K562 (cell line): ENCODE results near the gene NFE2. TPM values are rescaled to one million over a fixed set of nuclear protein-coding genes. Genes with fewer than 3 reads are reported as not detected.
A peak's percentile ranks its signal among the peaks of the same experiment; 100 is the strongest.

Source experiments
- FOXK1 ChIP-seq: sonication (generic); formaldehyde crosslinking; IDR thresholded peaks from 2 replicates; pipeline ENCODE4 v1.8.0; 2022; ENCODE audit warnings: missing genetic modification reagents, mild to moderate bottlenecking, borderline replicate concordance
- GTF2F1 ChIP-seq: IDR thresholded peaks from 2 replicates; pipeline ENCODE4 v1.6.1; 2011; ENCODE audit warnings: low read depth, low read length, improper control_type of control experiment
- HIVEP1 ChIP-seq: fragments of 250-450 bp; sonication (Bioruptor Pico); IDR thresholded peaks from 2 replicates; pipeline ENCODE4 v1.4.0; 2020; ENCODE audit warnings: mild to moderate bottlenecking
- HSF4 ChIP-seq: fragments of 250-450 bp; sonication (Bioruptor Pico); IDR thresholded peaks from 2 replicates; pipeline ENCODE4 v2.1.2; 2022; ENCODE audit warnings: mild to moderate bottlenecking, moderate library complexity, borderline replicate concordance
- KDM4B ChIP-seq, 2 experiments: fragments of 450-650 bp in 1 of 2; sonication (generic) in 1 of 2; IDR thresholded peaks; 2 replicates each; pipeline ENCODE4 v1.6.1; 2016 to 2017; ENCODE audit warnings: borderline replicate concordance in 2 of 2, antibody characterized with exemption in 1 of 2, low read depth in 1 of 2, mild to moderate bottlenecking in 1 of 2
- MBD2 ChIP-seq: sonication (generic); IDR thresholded peaks from 2 replicates; pipeline ENCODE4 v1.6.1; 2016; ENCODE audit warnings: low read depth, borderline replicate concordance
- SAP30 ChIP-seq: fragments of 200-600 bp; sonication (generic); IDR thresholded peaks from 2 replicates; pipeline ENCODE4 v1.6.1; 2012; ENCODE audit warnings: borderline replicate concordance, low read depth, mild to moderate bottlenecking, moderate library complexity, low read length, control low read depth, inconsistent platforms; ENCODE audit not compliant: insufficient read depth, poor library complexity, severe bottlenecking
- TFAP4 ChIP-seq: sonication (generic); formaldehyde crosslinking; IDR thresholded peaks from 2 replicates; pipeline ENCODE4 v1.8.0; 2022; ENCODE audit warnings: missing genetic modification reagents, mild to moderate bottlenecking, moderate library complexity, borderline replicate concordance
- ZFP1 ChIP-seq: fragments of 450-650 bp; formaldehyde crosslinking; IDR thresholded peaks from 2 replicates; pipeline ENCODE4 v1.4.0; 2020; ENCODE audit warnings: mild to moderate bottlenecking, mixed read lengths
- ZNF77 ChIP-seq: fragments of 250-450 bp; sonication (Bioruptor Pico); IDR thresholded peaks from 2 replicates; pipeline ENCODE4 v1.5.0; 2020
- polyA plus RNA-seq, 8 experiments: library from polyadenylated mRNA; depleted of rRNA in 4 of 8; stranded (reverse) in 5 of 8; unstranded in 3 of 8; fragments of >200 nt; fragmentation: Nextera tagmentation in 2 of 8; fragmentation: Illumina TruSeq in 1 of 8; extraction: Ambion mirVana in 2 of 8; extraction: Trizol in 1 of 8; gene quantifications; 2 replicates each; pipeline versions ENCODE4 v1.2.1 to v1.2.3, GENCODE V29; 2011 to 2014; ENCODE audit warnings: inconsistent platforms in 1 of 8, missing spikeins in 1 of 8
- total RNA-seq, 7 experiments: library from RNA; depleted of rRNA in 6 of 7; stranded (reverse); fragments of >200 nt in 6 of 7; fragmentation: Illumina TruSeq in 2 of 7; extraction: Trizol in 2 of 7; gene quantifications; 2 replicates each; pipeline versions ENCODE4 v1.2.1 to v1.2.3, GENCODE V29; 2011 to 2021; ENCODE audit warnings: low replicate concordance in 1 of 7
- TF ChIP-seq, protein P1 (sequence below): sonication (generic); formaldehyde crosslinking; IDR thresholded peaks from 2 replicates; pipeline ENCODE4 v1.8.1; 2023; ENCODE audit warnings: missing genetic modification reagents, mild to moderate bottlenecking, borderline replicate concordance
- TF ChIP-seq, protein P2 (sequence below): fragments of 450-650 bp; formaldehyde crosslinking; IDR thresholded peaks from 2 replicates; pipeline ENCODE4 v1.4.0; 2022; ENCODE audit warnings: missing genetic modification characterization
- TF ChIP-seq, protein P3 (sequence below): sonication (generic); formaldehyde crosslinking; IDR thresholded peaks from 2 replicates; pipeline ENCODE4 v1.8.0; 2022; ENCODE audit warnings: mild to moderate bottlenecking, missing genetic modification reagents, borderline replicate concordance
- TF ChIP-seq, protein P4 (sequence below): IDR thresholded peaks from 2 replicates; pipeline ENCODE4 v1.6.1; 2012; ENCODE audit warnings: low read depth, low read length, improper control_type of control experiment, borderline replicate concordance

Gene NFE2
- total and polyA plus RNA-seq, 9 of the 15 experiments (the other 6 are each of a cell fraction or from before 2014, with no cell fraction given), result 12.3 to 282 (median 208) TPM

- TF ChIP-seq, protein P1, sequence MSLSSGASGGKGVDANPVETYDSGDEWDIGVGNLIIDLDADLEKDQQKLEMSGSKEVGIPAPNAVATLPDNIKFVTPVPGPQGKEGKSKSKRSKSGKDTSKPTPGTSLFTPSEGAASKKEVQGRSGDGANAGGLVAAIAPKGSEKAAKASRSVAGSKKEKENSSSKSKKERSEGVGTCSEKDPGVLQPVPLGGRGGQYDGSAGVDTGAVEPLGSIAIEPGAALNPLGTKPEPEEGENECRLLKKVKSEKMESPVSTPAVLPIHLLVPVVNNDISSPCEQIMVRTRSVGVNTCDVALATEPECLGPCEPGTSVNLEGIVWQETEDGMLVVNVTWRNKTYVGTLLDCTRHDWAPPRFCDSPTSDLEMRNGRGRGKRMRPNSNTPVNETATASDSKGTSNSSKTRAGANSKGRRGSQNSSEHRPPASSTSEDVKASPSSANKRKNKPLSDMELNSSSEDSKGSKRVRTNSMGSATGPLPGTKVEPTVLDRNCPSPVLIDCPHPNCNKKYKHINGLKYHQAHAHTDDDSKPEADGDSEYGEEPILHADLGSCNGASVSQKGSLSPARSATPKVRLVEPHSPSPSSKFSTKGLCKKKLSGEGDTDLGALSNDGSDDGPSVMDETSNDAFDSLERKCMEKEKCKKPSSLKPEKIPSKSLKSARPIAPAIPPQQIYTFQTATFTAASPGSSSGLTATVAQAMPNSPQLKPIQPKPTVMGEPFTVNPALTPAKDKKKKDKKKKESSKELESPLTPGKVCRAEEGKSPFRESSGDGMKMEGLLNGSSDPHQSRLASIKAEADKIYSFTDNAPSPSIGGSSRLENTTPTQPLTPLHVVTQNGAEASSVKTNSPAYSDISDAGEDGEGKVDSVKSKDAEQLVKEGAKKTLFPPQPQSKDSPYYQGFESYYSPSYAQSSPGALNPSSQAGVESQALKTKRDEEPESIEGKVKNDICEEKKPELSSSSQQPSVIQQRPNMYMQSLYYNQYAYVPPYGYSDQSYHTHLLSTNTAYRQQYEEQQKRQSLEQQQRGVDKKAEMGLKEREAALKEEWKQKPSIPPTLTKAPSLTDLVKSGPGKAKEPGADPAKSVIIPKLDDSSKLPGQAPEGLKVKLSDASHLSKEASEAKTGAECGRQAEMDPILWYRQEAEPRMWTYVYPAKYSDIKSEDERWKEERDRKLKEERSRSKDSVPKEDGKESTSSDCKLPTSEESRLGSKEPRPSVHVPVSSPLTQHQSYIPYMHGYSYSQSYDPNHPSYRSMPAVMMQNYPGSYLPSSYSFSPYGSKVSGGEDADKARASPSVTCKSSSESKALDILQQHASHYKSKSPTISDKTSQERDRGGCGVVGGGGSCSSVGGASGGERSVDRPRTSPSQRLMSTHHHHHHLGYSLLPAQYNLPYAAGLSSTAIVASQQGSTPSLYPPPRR (CRISPR knock-in tag), result no peak; the same call in 1 of the 2 replicates
- TF ChIP-seq, protein P2, sequence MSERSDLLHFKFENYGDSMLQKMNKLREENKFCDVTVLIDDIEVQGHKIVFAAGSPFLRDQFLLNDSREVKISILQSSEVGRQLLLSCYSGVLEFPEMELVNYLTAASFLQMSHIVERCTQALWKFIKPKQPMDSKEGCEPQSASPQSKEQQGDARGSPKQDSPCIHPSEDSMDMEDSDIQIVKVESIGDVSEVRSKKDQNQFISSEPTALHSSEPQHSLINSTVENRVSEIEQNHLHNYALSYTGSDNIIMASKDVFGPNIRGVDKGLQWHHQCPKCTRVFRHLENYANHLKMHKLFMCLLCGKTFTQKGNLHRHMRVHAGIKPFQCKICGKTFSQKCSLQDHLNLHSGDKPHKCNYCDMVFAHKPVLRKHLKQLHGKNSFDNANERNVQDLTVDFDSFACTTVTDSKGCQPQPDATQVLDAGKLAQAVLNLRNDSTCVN (CRISPR knock-in tag), result 0 out of 2 replicates have a peak, but pooled peaks have one; percentile 78
- TF ChIP-seq, protein P3, sequence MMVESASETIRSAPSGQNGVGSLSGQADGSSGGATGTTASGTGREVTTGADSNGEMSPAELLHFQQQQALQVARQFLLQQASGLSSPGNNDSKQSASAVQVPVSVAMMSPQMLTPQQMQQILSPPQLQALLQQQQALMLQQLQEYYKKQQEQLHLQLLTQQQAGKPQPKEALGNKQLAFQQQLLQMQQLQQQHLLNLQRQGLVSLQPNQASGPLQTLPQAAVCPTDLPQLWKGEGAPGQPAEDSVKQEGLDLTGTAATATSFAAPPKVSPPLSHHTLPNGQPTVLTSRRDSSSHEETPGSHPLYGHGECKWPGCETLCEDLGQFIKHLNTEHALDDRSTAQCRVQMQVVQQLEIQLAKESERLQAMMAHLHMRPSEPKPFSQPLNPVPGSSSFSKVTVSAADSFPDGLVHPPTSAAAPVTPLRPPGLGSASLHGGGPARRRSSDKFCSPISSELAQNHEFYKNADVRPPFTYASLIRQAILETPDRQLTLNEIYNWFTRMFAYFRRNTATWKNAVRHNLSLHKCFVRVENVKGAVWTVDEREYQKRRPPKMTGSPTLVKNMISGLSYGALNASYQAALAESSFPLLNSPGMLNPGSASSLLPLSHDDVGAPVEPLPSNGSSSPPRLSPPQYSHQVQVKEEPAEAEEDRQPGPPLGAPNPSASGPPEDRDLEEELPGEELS (CRISPR knock-in tag), result peak; percentile 87; the same call in 1 of the 2 replicates
- TF ChIP-seq HIVEP1 (CRISPR knock-in tag) (no peak), HSF4 (CRISPR knock-in tag) (no peak), FOXK1 (peak; percentile 94), SAP30 (no peak), TFAP4 (CRISPR knock-in tag) (peak; percentile 46; the same call in 1 of the 2 replicates), KDM4B (IDR thresholded peaks at IDR 0.05; ENCODE audit: borderline replicate concordance in 2 of 2, low read depth in 1 of 2) (0 out of 4 replicates have a peak, but pooled peaks of 1 of the 2 experiments have one; percentile 49), GTF2F1 (peak; percentile 58; the same call in 1 of the 2 replicates), MBD2 (peak; percentile 93), ZFP1 (CRISPR knock-in tag) (no peak), ZNF77 (CRISPR knock-in tag) (no peak)
- TF ChIP-seq, protein P4, sequence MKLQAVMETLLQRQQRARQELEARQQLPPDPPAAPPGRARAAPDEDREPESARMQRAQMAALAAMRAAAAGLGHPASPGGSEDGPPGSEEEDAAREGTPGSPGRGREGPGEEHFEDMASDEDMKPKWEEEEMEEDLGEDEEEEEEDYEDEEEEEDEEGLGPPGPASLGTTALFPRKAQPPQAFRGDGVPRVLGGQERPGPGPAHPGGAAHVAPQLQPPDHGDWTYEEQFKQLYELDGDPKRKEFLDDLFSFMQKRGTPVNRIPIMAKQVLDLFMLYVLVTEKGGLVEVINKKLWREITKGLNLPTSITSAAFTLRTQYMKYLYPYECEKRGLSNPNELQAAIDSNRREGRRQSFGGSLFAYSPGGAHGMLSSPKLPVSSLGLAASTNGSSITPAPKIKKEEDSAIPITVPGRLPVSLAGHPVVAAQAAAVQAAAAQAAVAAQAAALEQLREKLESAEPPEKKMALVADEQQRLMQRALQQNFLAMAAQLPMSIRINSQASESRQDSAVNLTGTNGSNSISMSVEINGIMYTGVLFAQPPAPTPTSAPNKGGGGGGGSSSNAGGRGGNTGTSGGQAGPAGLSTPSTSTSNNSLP, result 0 out of 2 replicates have a peak, but pooled peaks have one; percentile 22
Measured at GRCh38 chr12:54279632-54280467, 21.0 kb downstream of the NFE2 start, which contains the start of gene CBX5 (continued).
